Head of caudate nucleus (tissue), 42 donors: ENCODE results near the gene SPAG17.
A peak's percentile ranks its signal among the peaks of the same experiment; 100 is the strongest.
"Not testable (repeated sequence)": the region's sequence is repeated elsewhere in the genome, so short reads cannot be mapped to it uniquely, and the experiment has no call there.

Source experiments
- DNase-seq, 42 donors: peaks; one replicate each; pipeline versions ENCODE4 v3.0.0 to v3.0.0-alpha.2; 2020 to 2021; ENCODE audit warnings: mixed read lengths in 7 of 42
- intact Hi-C: fragments of 100-400 bp; cut with DNase I; formaldehyde crosslinking; loops from one replicate; pipeline ENCODE4 v1.15.0; 2022

The SPAG17 gene

GRCh38 chr1:117932576-117932975 lies 252.5 kb downstream of the SPAG17 start:
- no peak for DNase-seq
- intact Hi-C loops = no loop called here

GRCh38 chr1:117930484-117930883 lies 254.5 kb downstream of the SPAG17 start:
- peak in 1 of 42 donors; percentile 5 for DNase-seq
- intact Hi-C loops = no loop called here

DNA sequence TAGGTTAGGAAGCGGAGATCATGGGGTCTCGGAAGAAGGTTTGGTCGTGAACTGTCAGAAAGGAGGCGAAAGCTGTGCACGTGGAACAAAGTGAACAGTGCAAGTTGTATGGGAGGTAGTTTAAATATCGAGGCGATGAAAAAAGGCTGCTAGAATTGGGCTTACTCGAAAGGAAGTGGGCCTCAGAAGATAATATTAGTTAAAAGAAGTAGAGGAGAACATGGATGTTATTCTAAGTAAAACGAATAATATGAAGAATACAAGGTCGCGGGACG lies 254.9 kb downstream of the SPAG17 start:
- peak in 1 of 42 donors; percentile 21 for DNase-seq
- intact Hi-C loops = no loop called here

DNA sequence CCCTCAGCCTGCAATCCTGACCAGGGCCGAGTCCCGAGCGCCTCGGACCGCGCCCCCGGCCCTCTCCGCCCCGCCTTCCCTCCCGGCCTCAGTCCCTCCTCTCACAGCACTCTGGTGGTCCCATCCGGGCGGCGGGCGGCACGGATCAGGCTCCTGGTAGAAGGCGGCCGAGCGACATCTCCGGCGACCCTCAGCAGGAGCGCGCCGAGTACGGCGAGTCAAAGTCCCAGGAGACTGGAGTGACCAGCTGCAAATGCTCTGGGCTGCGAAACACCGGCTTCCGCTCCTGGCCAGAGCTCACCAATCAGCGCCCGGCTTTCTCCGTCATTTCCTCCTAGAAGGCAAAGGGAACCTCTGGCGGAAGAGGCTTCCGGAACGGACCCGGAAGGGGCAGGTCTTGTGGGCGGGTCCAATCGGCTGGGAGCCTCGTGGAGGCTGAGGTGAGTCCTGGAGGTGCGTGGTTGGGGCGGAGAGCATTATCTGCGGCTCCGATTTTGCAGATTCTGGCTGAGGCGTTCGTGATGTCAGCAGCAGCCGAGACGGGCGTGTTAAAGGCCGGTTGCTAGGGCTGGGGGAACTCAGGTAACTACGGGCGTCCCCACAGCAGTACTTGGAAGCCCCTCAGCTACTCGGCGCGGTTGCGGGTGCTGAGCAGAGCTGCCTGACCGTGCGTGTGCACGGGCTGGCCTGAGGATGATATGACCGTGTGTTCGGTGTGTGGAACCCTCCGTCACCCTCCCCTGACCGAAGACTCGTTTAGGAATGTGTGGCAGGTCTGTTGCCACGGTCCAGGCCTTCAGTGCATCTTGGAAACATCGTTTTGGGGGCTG lies 255.5 kb downstream of the SPAG17 start, which contains the start of the genes GDAP2 and WDR3:
Gene GDAP2 (minus strand): TSS at position 279 of the 830 bp plus-strand sequence. CDS start 9,264 bp downstream, outside the sequence.
Gene WDR3 (plus strand): TSS at position 397 of the 830 bp plus-strand sequence. CDS start 3,581 bp downstream, outside the sequence.
- intact Hi-C loops = no loop called here

DNA sequence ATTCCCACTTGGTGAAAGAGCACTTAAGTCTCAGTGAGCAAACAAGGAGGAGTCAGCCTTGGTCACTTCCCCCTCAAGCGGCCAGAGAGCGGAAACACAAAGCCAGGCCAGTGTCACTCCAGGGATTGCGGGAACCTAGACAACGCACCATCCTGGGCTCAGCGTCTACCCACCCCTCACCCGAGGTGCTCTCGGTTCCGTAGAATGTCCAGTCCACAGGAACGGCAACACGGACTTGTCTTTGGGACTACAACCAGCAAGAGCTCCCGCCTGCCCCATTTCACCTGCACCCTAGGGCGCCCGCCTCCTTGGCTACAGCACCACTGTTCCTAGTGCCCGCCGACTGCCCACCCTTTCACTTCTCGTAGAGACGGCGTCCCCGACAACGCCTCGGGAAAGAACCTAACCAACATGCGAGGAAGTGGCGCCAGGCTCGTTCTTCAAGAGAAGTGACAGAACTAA lies 256.1 kb downstream of the SPAG17 start:
- intact Hi-C loops = no loop called here
- peak in 37 of 42 donors; percentile 3 to 64 (median 37) for DNase-seq

More for the DNA sequence above, 255.5 kb downstream of the SPAG17 start, which contains the start of the genes GDAP2 and WDR3:
- peak; percentile 94 to 99 (median 98) for DNase-seq

DNA sequence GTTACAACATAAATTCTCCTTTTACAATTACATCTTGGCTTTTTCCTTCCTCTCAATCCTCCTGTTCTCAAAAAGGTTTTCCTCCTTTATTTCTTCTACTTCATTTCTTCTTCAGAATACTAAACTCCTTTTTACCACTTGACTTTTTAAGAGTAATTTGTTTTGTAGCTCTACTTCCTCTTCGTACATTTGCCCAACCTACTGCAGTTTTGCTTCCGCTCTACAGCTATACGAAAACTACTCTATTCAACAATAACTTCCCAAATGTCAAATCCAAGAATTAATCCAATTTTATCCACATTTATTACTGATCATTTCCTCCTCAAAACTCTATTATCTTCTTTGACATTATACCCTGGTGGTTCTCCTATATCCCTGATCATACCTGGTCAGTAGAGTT lies 259.0 kb downstream of the SPAG17 start:
- no peak for DNase-seq
- intact Hi-C loops = no loop called here

- intact Hi-C loops, DNase-seq: not testable (repeated sequence)
Observed at GRCh38 chr1:117922717-117923116, 262.3 kb downstream of the SPAG17 start.

- intact Hi-C loops = no loop called here
Observed at GRCh38 chr1:117921991-117922390, 263.0 kb downstream of the SPAG17 start.

GRCh38 chr1:117919376-117919775 lies 265.7 kb downstream of the SPAG17 start:
- intact Hi-C loops = no loop called here
- DNase-seq = no peak

More at GRCh38 chr1:117921991-117922390, 263.0 kb downstream of the SPAG17 start:
- no peak for DNase-seq

- no peak for DNase-seq
- intact Hi-C loops = no loop called here
Observed at GRCh38 chr1:117911051-117911450, 274.0 kb downstream of the SPAG17 start.

DNA sequence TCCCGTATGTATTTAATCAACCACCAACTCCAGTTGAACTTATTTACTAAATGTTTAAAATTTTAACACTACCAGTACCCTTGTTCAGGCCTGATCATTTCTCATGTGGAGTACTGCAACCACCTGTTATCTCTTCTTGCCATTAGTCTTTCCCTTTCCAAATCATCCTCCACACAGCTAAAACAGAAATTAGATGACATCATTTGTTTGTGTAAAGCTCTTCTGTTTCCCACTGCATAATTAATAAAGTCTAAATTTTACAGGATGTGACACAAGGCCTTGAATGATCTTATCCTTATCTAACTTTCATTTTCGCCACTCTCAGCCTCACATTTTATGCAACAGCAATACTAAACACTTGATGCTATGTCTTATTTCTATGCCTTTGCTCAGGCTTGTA lies 280.0 kb downstream of the SPAG17 start:
- DNase-seq = no peak
- intact Hi-C loops = no loop called here

- DNase-seq = no peak
- intact Hi-C loops = no loop called here
Observed at GRCh38 chr1:117904485-117904884, 280.5 kb downstream of the SPAG17 start.
